Measurements from ENCODE around the gene NAAA.
"Not testable (repeated sequence)": the region's sequence is repeated elsewhere in the genome, so short reads cannot be mapped to it uniquely, and the experiment has no call there.

Gene NAAA

DNA sequence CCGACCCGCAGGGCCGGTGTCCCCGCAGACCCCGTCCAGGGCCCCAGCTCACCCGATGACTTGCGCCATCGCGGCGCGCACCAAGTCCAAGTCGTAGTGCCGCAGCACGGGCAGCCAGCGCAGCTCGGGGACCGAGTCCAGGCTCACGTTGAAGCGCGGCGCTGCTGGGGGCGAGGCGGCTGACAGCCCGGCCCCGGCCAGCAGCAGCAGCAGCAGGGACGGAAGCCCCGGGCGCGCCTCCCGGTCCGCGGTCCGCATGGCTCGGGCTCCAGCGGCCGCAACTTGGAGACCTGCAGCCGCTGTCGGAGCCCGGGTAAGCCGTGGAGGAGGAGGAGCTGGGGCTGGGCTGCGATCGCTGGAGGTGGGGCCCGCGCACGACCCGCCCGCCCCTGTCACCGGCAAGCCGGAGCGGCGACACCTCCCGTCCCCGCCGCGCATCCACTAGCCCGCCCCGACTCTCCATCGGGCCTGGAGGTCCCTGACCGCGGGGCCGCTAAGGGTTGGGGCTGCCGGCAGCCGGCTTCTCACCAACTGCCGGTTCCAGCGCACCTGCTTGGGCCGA lies at the start of gene NAAA:
TSS of gene NAAA (minus strand) at position 322 of the 562 bp plus-strand sequence. CDS start at position 258, 64 bp downstream.
- DNase-seq = peak; percentile 37

DNA sequence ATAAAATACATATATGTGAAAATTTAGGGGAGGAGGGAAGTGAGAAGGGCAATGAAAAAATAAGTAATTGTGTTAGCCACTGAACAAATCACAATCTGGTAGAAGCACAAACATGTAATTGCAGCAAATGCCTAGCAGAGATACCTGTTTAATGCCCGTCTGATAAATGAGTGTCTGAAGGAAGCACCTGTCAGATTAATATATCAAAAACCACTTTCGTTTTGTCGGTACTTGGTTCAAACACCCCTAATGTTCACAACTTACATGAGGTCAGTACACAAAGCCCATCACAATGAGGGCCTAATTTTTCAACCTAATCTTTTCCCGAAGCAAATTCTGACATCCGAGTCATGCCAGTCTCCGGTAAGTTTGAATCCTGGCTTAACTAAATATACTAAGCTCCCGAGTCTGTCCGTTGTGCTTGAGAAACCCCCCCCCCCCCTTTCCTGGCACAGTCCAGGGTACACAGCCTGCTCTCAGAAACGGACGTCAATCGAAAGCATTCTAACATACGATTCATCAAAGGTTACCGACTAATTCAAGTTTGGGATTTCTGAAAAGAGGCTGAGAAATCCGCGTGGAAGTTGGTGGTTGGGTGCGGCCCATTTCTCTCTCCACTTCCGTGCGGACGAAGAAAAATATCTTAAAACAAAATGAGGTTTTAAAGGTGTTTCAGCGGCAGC lies 49.2 kb upstream of the NAAA start:
- no peak for DNase-seq

DNA sequence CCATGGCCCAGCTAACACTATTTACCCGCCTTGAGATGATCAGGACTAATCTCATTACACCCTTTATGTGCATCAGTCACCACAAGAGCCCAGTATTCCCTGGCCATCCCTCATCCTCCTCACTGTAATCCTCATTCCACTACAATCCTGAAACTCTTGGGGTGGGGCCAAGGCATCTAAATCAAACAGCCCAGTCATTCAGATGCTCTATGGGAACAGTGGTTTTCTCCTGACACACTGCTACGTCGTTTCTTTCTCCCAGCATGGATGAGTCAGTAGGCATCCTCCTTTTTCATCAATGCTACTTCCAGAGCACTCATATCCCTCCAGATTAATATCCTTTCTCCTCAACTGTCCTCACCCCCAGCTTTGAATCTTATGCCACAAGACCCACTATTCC lies 44.3 kb upstream of the NAAA start:
- no peak for DNase-seq

DNA sequence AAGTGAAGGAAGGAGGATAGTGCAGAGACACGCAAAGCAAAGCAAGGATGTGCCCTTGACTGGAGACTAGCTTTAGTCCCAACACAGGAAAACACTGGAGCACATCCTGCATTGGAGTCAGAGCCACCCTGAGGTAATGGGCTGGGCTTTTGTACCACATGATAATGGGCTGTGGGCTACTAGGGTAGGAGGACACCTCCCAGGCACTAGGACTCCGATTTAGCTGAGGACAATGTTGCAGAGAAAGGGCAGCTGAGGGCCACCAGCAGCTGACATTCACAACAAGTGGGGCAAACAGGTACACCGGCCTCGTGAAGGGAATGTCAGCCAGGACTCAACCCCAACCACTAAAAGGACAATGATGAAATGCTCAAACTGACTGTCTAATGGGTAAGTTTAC lies 39.8 kb upstream of the NAAA start:
- DNase-seq = no peak

DNA sequence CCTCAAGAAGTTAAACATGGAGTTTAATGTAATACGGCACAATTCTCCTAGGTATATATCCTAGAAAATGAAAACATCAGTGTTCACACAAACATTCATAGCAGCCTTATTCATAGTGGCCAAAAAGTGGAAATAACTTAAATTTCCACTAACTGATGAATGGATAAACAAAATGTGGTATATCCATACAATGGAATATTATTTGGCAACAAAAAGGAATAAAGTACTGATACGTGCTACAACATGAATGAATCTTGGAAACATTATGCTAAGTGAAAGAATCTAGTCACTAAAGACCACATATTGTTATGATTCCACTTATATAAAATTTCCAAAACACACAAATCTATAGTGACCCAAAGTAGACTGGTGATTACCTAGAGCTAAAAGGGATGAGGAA lies 35.4 kb upstream of the NAAA start:
- DNase-seq = no peak

DNA sequence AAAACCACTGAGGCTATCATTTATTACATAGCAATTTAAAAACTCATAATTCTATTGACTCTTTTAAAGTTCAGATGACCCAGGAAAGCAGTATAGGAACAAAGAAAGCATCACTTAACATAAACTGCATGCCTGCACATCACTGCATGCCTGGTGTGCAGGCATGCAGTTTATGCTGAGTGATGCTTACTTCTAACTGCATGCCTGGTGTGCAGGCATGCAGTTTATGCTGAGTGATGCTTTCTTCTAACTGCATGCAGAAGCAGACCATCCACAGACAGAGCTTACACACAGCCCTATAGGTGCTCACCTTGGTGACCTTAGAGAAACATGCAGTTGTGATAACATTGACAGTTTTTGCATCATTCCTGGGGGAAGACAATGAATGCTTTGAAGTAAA lies 33.0 kb upstream of the NAAA start:
- DNase-seq = no peak

DNA sequence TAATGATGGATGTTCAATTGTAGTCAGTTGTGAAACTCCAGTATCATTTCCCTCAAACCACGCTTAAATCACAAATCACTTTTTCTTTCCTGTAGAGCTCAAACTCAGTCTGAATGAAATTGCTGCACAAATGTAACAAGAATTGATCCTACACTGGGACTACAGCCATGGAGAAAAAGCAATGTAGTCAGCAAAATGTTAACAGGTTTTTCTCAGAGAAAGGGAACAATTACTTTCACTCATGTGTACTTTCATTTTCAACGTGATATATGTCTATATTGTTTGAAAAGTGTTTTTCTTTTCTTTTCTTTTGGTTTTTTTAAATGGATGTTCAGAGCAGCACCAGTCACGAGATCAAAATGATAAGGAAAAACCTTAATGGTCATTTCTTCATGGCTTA lies 27.3 kb upstream of the NAAA start:
- DNase-seq = no peak

DNA sequence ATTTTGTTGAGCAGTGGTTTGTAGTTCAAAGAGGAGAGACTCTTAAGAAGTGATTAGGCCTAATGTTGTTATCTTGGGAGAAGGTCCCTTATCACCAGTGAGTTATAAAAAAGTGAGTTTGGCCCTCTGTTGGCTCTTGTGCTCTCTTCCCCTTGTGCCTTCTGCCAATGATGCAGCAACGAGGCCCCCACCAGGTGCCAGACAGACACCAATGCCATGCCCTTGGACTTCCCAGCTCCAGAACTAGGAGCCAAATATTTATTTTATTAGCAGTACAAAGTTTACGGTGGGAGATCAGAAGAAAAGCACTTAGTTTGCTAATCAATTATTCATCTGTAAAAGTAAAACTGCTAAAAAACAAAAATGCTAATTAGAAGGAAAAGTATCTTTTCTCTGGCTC lies 22.7 kb upstream of the NAAA start:
- DNase-seq = no peak

DNA sequence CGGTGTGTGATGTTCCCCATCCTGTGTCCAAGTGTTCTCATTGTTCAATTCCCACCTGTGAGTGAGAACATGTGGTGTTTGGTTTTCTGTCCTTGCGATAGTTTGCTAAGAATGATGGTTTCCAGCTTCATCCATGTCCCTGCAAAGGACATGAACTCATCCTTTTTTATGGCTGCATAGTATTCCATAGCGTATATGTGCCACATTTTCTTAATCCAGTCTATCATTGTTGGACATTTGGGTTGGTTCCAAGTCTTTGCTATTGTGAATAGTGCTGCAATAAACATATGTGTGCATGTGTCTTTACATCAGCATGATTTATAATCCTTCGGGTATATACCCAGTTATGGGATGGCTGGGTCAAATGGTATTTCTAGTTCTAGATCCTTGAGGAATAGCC lies 21.3 kb upstream of the NAAA start:
- not testable (repeated sequence) for DNase-seq

DNA sequence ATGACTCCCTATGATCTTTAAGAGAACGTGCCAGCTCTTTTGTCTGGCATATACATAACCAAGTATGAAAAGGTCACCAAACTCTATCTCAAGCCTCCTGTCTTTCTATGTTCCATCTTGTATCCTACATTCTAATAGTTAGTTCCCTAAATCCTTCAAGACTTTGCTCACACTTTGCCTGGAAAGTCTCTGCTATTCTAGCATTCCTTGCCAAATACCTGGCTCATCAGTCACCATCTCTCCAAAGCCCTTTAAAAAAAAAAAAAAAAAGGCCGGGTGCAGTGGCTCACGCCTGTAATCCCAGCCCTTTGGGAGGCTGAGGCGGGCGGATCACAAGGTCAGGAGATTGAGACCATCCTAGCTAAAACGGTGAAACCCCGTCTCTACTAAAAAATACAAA lies 17.7 kb upstream of the NAAA start:
- DNase-seq = not testable (repeated sequence)

DNA sequence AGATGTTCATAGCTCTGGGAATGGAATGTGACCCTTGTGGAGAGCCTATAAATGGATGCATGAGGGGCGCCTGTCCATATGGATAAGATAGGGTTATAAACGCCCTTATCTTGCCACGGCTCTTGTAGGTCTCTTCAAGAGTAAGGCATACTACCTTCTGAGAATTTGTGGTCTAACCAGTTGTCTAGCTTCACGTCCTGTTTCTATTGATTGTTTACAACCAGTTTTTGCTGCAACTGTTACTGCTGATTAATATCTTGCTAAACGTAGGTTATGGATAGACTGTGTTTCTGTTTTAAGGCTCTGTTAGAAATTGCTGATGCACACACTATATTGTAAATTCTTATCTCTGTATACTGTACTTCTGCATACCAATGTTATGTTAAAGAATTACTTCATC lies 14.0 kb upstream of the NAAA start:
- DNase-seq = not testable (repeated sequence)

DNA sequence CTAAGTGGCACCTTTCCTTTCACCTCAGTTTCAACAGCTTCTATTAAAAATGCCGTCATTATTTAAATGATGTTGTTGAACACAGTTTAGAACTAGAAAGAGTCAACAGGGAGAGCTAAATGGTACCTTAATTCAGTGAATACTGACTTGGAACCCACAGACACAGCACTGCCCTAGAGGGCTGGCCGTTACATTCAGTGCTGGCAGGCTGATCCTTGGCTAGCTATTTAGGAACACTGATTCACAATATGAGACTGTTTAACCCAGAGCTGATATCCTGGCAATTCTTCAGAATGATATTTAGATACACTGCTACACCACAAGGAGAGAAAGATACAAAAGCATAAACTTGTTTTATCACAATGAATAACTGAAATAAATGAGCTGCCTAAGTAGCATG lies 12.7 kb upstream of the NAAA start:
- DNase-seq = no peak

DNA sequence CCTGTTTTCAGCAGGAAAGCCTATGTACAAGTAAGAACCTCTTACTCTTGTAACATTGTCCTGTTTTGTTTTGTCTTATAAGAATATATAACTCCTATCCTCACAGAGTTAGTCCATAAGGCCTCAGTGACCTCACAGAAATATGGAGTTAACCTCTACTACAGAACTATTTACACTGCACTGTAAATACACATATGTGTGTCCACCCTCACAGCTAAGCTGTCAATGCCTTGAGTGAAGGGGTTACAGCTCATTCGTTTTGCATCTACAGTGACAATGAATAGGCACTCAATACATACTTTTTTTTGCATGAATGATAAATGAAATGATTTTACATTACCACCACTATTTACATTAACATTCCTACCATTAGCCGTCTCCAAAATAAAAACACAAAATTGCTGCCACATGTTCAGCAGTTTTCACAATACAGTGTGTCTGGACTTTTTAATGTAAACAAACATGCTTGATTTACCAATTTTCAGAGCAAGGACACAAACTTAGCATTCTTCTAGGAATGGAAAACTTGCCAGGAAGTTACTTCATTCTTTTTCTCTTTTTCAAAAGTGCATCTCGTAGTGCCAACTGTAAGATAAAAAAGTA lies 9.5 kb upstream of the NAAA start:
- DNase-seq = no peak

DNA sequence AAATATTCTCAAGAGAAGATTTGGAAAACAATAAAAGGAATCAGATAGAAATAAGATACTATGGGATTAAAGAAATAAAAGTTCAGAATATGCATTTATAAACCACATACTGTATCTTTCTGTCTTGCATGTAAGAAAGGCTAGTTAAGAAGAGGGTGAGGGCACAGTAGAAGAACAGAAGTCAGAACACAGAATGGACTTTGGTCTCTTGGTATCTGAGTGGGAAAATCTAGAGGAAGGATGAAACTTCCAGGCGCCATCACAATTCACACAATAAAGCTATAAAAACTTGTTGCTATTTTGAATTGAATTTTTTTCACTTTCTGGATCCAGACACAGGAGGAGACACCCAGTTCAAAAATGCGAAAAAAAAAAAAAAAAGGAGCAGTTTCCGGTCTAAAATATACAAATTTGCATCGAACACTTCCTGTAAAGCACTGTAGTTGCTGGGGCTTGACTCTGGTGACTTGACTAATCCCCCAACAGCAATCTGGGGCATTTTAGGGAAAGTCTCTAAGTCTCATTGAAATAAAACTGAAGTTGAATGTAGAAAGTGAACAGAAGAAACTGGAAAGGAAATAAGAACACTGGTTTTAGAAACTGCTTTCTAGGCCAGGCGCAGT lies 8.1 kb upstream of the NAAA start:
- DNase-seq = no peak

DNA sequence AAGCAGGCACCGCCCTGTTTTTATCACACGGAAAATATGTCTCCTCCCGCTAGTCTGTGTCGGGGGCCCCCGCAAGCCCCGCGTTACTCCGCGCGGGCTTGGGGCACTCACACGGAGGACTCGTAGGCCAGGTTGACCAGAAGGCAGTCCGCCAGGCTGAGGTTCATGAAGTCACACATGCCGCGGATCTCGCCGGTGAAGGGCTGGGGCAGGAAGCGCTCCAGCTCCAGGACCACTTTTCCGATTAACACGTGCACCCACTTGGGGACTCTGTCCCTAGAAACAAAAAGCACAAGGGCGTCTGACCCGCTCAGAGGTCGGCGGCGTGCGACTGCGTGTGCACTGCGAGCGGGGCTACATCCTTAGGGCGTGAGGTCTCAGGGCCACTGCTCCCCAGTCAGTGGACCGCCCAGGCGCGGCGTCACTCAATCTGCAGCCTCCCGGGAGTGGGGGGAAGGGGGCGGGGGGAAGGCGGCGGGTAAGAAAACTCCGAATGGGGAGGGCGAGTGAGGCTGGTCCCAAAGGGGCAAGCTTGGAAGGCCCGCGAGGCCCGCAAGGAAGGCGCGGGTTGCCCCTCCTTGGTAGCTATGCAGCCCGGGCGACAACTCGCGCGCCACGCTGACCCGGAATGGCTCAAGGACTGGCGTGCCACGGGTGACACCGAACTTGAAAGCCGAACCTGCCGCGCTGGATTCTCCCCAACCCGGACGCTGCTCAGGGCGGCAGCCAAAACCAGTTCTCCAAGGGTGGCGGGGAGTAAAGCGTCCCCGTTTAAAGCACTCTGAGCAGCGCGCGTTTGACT lies 722 bp downstream of the NAAA start:
- DNase-seq = peak; percentile 57

DNA sequence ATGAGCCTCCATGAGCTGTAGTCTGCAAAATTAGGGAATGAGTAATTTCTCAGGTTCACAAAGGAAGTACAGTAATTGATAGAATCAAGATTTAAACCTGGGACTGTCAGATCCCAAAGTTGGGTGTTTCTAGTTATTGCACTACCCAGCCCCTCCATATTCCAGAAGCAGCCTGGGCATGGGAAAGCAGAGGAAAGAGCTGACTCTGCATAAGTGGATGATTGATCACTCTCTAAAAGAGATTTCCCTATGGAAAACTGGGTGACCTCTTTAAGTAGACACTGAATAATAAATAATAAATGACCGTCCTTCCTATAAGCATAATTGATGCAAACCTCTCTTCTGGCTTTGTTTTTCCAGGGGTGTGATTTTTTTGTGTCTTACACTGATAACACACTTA lies 5.2 kb downstream of the NAAA start:
- no peak for DNase-seq

DNA sequence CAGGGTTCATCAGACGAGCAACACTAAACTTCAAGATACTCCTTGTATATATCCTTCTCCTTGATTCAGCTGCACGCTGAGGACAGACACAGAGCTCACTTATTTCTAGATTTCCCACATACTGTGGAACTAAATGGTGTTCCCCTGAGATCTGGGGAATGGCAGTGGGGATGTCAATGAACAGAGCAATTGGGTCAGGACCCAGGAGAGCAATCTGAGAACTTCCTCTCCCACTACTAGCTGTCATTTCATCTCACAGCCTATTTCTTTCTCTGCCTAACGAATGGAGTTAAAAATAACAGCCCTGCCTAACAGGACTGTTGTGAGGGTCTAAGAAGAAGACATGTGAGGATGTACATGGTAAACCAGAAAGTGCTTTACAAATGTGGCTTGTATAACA lies 10.7 kb downstream of the NAAA start:
- DNase-seq = no peak

DNA sequence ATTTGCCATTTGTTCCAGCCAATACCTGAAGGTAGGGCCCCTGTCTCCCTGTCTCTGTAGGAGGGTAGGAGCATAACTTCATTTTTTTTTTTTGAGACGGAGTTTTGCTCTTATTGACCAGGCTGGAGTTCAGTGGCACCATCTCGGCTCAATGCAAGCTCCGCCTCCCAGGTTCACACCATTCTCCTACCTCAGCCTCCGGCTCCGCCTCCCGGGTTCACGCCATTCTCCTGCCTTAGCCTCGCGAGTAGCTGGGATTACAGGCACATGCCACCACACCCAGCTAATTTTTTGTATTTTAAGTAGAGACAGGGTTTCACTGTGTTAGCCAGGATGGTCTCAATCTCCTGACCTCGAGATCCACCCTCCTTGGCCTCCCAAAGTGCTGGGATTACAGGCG lies 15.9 kb downstream of the NAAA start:
- not testable (repeated sequence) for DNase-seq

DNA sequence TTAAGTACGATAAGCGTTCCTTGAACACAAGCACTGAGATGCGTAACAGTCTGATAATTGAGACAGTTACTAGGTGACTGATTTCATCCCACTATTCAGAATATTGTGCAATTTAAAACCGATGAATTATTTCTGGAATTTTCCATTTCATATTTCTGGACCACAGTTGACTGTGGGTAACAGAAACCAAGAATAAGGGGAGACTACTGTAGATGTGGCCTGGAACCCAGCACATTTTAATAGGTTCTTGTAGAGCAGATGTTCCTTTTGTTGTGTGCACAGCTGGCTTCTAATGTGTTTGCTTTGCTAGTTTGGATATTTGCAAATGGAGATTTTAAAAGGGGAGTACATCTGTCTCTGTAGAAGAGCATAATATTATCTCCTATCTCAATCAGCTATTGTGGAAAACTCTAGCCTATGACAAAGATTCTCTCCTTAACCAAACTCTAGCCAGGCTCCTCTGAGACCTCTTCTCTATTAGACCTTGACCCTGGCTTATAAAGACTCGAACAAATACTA lies 16.4 kb downstream of the NAAA start:
- DNase-seq = no peak

DNA sequence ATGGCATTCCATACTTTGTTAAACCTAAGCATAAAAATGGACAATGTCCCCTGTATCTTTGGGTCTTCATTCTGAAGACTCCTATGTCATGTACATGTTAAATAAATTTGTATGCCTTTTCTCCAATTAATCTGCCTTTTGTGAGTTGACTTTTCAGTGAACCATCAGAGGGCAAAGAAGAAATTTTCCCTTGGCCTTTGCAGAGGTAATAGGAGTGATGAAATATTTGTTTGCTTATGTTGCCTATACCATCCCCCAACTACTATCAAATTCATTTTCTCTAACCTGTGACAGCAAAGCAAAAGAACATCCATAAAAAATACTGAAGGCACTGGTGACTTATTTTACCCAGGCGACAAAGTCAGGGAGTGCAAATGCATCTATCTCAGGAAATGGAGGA lies 18.2 kb downstream of the NAAA start:
- no peak for DNase-seq

DNA sequence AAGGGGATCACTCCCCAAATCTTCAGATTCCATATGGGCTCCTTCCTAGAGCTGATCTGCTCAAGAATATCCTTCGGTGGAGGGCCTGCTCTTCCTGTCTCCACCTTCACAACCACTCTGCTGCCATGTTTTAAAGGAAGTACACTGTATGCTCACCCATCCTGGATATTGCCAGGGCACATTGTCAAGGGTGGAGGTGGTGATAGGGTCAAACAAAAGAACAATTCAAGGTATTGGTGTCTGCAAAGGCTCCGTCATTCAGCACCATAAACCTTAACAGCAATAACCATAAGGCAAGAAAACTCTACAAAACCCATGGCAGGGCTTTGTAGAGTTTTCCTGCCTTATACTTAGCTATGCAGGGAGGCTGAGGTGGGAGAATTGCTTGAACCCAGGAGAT lies 18.9 kb downstream of the NAAA start:
- DNase-seq = no peak

DNA sequence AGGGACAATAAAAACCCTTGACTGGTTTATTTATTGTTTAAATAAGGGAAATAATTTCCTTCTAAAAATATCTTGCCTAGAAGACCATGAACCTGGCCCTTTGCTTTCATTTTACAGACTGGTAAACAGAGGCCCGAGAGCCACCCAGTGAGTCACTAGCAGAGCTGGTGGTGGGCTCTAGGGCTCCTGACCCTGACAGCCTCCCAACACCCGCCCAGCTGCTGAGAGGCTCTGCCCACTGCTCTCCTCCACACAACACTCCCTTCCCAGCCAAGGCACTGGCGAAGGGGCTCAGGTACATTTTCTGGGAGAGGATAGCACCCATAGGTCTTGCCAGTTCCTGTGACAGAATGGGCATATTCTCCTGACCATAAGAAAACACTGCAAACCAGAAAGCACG lies 20.5 kb downstream of the NAAA start:
- no peak for DNase-seq

DNA sequence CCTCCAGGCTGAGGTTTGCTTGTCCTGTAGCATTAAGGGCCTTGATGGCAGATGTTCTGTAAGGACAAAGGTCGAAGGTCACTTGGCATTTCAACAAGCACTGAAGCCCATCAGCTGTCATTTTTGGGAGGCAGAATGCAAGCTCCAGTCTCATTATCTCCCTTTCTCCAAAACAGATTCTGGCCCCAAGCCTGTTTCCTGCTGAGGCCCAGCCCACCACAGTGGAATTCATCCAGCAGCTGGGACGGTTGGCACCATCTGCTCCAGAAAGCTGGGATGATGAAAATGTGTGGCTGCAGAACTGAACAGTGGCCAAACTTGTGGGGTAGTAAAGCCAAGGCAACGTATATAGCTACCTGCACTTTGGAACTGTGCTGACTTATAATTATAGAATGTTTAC lies 20.9 kb downstream of the NAAA start:
- DNase-seq = no peak
